Glomerular visceral epithelial cell (primary cell): ENCODE data around the gene SLC38A8.

Experiments
- DNase-seq: peaks from one replicate; pipeline ENCODE4 v3.0.0-alpha.2; 2016; ENCODE audit errors: extremely low spot score

SLC38A8 gene

DNA sequence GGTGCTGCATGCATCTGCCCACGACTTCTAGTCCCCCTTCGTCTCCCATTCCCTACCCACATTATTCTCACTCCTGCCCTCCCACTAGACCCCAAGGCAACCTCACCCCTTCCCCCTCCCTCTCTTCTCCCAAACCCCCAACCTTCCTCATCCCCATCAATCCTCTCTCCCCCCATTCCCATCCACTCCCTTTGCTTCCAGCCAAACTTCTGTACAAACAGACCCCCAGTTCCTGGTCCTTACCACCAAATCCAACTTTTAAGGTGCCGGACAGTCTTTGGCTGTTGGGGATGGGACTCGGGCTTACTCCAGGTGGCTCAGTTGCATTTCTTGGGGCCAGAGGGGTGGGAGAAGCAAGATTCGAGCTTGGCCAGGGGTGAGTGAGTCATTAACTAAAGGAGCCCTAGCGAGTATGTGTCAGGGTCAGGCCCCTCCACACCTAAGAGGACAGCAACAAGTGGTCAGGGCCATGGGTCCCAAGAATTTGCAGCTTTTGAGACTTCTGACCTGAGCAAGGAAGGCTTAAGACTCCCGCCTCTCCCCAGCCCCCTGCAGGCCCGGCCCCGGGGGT lies at the start of gene SLC38A8:
TSS of gene SLC38A8 (minus strand) at position 488 of the 571 bp plus-strand sequence. CDS start 638 bp downstream, outside the sequence.
- DNase-seq = no peak

DNA sequence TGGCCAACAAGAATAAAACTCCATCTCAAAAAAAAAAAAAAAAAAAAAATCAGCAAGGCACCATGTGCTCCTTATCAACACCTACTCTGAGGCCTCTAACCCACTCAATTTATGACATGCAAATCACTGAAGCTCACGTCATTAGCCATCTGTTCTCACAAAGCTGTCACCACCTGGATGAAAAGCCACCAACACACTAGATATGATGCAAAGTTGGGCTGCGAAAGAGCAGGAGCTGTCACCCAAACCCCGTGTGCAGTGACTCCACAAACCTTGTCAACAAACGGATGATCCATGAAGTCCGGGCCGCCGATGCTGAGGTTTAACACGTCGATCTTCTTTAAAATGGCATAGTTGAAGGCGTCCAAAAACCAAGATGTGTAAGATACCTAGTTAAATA lies 48.9 kb upstream of the SLC38A8 start:
- no peak for DNase-seq

DNA sequence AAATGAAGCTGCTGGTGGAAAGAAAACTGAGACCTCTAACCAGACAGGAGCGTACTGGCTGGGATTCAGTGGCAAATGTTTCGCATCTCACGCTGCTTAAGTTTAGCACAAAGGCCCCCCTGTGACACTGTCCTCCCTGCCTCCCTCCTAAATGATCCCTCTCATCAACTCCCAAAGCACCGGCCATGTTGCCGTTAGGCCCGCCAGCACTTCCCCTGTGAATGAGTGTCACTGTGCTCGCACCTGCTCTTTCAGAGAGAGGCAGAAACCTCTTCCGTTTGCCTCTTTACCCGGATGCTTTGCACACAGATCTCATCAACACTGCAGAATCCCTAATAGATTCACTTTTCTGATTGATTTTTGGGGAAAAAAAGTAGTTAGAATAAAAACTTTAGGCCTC lies 47.6 kb upstream of the SLC38A8 start:
- no peak for DNase-seq

DNA sequence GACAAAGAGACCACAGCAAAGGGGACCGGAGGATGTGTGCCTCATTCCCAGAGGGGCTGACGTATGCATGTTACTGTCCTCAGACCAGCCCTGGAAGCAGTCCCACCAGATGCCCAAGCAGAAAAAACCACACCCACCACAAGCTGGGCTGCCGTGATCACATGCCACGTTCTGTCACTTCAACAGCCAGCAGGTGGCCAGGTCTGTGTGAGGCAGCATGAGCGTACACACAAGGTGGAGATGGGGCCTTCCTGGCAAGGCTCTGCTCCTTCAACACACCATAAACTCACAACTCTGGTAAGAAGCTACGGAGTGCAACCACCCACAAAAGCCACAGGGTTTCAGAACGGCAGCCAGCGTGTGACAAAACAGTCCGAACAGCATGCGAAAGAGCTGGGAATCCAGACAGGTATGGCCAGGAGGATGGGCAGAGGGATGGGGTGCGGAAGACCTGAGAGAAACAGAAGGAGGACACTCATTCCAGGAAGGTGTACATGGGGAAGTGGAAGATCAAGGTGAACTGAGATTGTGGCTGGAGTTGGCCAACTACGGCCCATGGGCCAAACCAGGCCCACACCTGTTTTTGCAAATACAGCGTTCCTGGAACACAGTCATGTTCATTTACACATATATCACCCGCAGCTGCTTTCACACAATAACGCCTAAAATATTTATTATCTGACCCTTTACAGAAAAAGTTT lies 46.2 kb upstream of the SLC38A8 start:
- no peak for DNase-seq

DNA sequence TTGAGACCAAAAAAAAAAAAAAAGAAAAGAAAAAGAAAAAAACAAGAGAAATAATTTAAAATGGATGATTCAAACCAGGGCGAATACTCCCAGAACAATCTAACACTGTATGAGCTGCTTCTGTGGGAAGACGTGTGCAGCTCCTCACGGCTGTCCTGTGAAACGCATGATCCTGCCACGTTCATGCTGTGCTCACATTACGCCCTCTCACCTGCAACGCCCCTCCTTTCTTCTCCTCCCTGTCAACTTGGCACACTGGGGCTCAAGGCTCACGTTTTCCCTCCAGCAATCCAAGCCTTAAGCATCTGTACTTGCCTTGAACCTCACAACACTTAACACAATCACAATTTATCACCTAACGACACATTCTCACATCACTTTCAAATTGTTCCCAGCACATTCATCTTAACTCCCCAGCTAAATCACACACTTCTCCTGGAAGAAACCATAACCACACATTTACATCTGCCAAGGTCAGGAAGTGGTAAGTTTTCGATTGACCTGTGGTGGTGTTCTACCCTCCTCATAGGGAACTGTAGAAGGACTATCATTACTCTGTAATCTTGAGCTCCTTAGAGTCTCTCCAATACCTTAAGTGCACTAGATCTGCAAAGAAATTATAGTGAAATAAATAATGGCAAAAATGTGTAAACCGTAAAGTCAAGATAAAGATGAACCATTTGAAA lies 45.0 kb upstream of the SLC38A8 start:
- DNase-seq = no peak

DNA sequence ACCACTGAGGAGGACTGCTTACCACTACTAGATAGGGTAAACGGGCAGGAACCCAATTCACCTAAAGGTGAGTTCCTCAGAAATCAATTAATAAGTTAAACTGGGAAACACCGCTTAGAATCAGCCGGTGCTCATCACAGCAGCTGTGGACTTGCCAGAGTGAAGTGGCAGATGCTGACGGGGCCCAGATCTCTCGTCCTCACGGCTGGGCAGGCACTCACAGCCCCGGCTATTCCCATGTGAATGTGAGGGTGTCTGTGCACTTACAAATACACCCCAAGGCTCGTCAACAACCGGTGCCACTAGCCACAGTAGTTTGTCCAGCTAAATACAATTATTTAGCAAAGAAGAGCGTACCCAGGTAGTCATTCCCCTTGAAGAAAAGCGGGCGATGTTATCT lies 44.4 kb upstream of the SLC38A8 start:
- no peak for DNase-seq

DNA sequence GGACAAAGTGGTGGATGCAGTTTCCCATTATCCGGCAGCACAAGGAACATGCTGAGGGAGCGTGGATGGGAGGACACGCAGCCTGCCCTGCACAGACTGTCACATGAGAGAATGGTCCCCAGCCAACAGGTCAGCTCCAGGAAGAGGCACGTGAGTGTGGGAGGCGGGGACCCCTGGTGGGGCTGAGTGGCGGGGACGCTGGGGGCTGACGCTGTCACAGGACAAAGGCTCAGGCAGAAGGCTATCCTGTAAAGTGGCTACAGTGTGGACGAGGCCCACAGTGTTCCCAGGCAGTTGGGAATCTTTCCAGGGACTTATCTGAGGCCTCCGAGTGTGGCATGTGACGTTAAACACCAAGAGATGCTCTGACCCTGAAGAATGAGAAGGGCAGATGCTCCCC lies 43.7 kb upstream of the SLC38A8 start:
- no peak for DNase-seq

DNA sequence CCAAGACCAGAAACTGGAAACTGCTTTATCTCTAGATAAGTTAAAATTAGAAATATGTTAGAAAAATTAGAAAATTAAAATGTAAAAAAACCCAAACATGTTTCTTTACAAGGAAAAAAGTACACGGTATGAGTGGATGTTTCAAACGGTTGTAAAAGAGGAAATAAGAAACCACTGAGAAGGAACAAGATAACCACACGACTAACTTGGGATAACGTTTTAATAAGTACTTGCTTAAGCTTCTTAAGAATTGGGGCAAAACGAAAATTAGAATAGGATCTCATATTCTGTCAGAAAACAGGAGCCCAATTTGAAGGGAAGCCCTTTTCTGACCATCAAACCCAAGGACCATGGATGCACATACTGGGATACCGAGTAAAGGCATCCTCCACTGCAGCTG lies 43.2 kb upstream of the SLC38A8 start:
- DNase-seq = no peak

DNA sequence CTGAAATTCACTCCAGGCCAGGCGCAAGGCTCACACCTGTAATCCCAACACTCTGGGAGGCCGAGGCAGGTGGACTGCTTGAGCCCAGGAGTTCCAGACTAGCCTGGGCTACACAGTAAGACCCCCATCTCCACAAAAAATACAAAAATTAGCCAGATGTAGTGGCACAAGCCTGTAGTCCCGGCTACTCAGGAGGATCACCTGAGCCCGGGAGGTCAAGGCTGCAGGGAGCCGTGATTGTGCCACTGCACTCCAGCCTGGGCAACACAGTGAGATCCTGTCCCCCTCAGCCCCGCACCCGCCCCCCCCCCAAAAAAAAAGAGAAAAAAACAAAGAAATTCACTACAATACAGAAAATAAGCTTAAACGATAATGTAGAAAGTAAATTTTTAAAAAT lies 42.7 kb upstream of the SLC38A8 start:
- DNase-seq = no peak

DNA sequence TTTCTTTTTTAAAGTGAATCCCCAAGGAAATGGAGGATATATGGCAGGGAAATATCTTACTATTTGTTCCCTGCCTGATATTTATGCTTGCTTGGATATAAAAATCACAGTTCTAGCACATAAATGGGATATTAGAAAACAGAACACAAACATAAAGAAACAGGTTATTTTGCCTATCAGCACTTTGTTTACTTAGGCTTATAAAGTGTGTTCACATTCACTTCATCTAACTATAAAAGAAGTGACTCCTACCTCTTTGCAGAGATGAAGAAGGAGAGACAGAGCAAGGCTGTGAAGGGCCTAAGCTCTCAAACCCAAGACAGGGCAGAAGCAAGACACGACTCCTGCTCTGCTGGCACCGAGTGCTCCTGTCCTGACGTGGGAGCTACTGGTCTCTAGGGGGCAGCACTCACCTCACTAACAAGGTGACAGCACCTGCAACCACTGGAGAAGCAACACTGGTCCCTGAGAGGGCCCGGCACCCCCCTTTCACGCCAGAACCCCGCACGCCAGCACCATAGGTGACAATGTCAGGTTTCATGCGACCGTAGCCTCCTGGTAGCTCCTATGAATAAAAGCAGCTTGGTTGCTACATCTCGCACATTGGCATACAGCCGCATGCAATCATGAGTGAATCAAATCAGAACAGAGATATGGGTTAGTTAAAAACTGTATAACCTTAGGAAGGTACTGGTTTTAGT lies 42.1 kb upstream of the SLC38A8 start:
- peak; percentile 65 for DNase-seq

DNA sequence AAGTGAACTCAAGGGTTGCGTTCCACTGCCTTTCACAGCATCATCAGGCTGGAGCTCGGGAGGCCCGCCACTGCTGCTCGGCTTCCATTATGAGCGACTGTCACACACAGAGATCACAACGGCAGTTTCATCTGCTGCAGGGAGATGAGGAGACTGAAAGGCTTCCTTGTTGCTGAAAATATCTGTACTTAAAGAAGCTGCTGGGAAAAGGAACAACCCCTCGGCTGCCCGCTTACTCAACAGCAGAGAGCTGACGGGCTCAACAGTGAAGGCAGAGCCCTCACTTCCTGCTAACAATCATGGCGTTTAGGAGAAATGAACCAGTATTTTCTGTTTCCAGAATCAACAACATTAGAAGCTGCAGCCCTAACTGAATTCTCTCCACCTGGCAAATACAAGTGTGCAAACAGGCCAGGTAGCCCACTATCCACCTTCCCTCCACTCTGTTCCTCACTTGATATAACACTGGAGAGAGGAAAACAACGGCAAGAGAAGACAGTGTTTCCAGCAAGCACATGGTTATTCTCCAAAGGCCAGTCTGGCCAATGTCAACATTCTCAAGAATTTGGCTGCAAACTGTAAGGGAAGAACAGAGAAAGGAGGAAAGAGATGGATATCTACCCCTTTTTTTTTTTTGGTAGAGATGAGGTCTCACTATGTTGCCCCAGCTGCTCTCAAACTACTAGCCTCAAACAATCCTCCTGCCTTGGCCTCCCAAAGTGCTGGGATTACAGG lies 40.4 kb upstream of the SLC38A8 start:
- no peak for DNase-seq

DNA sequence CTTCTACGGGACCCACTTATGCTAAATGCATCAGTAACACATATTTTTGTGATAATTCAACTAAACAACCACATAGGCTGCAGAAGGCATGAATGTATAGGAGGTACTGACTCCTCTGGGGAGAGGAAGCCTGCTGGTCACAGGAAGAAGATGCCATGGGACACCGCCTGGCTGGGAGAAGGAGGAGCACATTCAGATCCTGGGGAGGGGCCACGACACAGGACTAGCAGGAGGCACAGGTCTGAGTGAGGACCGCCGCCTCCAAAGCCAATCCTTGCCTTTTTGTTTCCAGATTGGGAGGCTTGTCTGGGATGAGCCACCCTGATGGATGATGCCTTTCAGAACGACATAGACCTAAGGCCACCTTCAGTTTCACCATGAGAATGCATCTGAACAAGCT lies 39.5 kb upstream of the SLC38A8 start:
- no peak for DNase-seq

DNA sequence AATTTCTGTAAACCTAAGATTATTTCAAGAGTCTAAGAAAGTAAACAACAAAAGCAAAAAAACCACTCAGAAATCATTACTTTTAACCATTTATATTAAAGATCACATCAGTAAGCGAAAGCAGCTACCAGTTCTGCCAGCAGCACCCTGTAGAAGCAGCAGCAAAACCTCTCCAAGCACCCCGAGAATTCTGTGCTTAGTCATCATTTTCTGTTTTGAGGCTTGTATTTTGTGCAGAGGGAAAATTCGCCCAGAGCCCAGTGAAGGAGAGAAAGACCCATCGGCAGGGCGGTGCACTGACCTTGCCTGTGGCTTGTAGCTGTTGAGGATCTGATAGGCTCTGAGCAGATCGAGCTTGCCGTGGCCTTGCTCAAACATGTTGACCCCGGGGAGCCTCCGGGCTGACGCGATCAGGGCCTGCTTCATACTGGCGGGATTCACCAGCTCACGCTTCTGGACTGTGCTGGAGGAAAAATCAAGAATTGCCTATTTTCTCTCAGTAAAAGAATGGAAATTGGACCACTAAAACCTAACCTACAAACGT lies 38.9 kb upstream of the SLC38A8 start:
- DNase-seq = no peak

DNA sequence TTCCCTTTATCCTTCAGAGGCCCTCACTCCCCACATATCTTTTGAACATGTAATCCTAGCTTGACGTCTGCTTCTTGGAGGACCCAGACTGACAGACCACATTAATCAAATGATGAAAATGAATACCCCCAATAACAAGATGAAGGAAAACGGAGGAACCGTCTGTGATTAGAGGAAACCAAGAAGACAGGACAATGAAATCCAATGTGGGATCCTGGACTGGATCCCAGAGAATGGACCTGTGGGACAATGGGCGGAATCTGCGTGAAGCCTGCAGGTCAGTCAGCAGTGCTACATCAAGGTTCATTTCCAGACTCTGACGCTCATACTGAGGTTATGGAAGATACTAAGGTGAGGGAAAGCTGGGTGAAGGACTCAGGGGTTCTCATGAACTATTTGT lies 38.2 kb upstream of the SLC38A8 start:
- no peak for DNase-seq

DNA sequence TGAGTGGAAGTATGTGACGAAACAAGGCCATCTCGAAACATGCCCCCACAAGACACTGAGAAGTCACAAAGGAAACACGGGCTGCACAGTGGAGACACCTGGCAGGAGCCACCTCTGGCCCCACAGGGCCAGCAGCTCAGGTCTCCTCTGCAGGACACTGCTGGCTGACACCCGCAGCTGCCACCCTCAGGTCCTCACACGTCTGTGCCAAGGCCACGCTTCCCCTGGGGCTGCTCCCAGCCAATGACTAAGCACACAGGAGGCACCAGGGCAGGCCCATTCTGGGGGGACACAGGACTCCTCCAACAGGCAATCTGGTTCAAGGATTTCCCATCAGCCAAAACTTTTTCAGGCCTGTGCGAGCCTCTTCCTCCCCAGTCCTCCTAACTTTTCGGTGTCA lies 37.8 kb upstream of the SLC38A8 start:
- DNase-seq = no peak

DNA sequence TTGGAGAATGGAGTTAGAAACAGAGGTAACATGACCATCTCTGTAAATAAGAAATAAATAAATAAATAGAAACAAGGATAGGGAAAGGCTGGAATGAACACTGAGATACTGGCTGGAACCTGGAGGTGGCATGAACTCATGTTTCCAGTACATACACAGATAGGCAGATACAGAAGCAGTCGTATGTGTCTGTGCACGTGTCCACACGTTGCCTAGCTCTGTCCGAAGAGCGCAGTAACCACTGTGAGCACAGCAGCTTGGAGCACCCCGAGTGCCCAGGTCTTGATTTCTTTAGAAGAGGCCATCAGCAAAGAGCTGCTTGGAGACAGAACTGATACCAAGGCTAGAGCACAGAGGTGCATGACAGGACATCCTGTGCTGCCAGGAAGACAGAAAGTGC lies 37.1 kb upstream of the SLC38A8 start:
- no peak for DNase-seq

DNA sequence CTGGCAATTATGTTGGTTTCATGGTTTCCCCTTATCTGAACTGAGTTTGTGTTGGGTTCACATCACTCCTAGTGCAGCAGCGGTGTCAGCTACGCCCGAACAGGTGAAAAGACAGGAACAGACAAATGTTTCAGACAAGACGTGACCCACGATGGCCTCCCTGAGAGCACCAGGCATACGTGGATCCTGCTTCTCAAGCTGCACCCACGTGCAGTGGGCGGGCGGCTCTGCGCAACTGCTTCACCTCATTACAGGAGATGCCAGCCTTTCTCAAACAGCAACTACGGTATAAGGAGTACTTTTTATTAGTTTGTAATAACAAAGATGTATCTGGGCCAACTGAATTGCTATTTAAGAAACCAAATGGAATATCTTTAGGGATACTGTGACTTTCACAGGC lies 32.8 kb upstream of the SLC38A8 start:
- DNase-seq = no peak

DNA sequence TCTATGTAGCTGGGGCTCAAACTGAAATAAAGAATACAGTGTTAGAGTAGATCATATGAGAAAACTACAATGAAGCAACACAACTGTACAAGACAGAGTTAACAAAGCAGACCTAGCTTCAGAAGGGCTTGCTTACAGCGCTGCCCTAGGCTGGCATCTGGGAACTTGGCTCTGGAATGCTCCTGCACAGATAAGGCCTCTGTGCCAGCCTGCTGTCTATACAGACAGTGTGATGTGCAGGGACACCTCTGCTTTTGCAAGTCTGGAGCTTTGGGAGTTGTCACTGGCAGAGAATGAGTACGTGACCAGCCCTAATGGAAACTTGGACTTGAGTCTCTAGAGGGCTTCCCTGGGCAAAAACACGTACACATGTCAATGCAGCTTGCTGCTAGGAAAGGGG lies 32.1 kb upstream of the SLC38A8 start:
- DNase-seq = no peak

DNA sequence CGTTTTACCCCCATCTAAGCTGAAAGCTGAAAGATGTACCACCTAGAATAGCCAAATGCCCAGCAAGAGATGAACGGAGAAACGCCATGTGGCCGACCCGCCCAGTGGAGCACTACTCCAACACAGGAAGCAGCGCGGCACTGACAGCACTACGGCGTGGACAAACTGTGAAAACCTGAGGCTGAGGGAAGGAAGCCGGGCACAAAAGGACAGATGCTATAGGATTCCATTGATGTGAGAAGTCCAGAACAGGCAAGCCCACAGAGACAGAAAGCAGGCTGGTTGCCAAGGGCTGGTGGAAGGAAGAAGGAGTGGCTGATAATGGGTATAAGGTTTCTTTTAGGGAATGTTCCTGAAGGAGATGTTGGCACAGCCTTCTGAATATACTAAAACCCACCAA lies 29.4 kb upstream of the SLC38A8 start:
- DNase-seq = no peak

DNA sequence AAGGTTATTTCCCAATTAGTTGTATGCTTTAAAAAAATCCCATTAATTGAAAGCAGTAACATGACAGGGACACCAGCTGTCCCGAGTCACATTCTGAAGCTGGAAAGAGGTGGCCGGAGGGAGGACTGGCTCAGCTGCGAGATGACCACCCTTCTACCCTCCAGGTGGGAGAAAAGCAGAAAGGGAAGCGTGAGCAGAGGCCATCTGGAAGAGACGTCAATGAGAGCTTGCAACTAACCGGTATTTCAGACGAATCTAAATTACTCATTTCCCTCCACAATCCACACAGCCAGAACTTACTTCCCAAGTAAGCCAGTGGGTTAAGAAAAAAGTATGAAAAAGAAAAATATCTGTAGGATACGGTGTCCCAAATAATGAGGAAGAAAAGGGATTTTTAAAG lies 28.5 kb upstream of the SLC38A8 start:
- no peak for DNase-seq

DNA sequence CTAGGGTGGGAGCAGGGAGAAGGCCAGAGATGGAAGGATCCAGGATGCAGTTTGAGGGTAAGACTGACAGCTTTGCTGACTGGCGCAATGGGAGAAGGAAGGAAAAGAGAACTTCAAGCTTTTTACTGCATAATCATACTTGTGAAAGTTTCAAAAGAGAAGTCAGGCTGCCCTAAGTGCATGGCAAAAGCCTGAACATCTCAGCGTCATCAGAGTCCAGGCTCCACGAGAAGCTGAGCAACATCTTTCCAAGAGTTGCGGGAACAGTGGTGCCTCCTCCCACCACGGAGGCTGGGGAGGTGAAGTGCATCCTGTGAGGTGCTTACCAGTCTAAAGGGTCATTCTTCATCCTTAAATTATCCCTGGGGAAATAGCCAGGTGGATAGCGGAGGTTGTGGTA lies 26.9 kb upstream of the SLC38A8 start:
- no peak for DNase-seq
